ENCODE measurements around the gene USP33.

DNA sequence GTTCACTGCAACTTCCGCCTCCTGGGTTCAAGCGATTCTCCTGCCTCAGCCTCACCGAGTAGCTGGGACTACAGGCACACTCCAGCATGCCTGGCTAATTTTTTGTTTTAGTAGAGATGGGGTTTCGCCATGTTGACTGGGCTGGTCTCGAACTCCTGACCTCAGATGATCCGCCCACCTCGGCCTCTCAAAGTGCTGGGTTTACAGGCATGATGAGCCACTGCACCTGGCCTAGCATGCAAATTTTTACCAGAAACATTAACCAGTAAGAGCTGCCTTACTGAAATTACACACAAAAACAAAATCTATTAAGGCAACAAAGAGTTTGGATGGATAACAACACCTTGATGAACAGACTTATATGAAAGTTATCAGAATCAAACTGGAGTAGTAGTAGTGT is 89.3 kb downstream of the USP33 start:
- no peak for TF ChIP-seq EZH2 (IDR thresholded peaks at IDR 0.05; ENCODE audit: borderline replicate concordance, low read length)
- TF ChIP-seq, protein P1, sequence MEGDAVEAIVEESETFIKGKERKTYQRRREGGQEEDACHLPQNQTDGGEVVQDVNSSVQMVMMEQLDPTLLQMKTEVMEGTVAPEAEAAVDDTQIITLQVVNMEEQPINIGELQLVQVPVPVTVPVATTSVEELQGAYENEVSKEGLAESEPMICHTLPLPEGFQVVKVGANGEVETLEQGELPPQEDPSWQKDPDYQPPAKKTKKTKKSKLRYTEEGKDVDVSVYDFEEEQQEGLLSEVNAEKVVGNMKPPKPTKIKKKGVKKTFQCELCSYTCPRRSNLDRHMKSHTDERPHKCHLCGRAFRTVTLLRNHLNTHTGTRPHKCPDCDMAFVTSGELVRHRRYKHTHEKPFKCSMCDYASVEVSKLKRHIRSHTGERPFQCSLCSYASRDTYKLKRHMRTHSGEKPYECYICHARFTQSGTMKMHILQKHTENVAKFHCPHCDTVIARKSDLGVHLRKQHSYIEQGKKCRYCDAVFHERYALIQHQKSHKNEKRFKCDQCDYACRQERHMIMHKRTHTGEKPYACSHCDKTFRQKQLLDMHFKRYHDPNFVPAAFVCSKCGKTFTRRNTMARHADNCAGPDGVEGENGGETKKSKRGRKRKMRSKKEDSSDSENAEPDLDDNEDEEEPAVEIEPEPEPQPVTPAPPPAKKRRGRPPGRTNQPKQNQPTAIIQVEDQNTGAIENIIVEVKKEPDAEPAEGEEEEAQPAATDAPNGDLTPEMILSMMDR (conservative IDR thresholded peaks at IDR 0.05 in 1 of 2, IDR thresholded peaks at IDR 0.05 in 1 of 2; ENCODE audit: extremely low read depth in 1 of 2, insufficient read depth in 1 of 2, low read depth in 1 of 2, low read length in 2 of 2) = no peak

Measured in mammary epithelial cell (primary cell).